Stimulated activated CD8-positive, alpha-beta memory T cell treated with anti-CD3 and anti-CD28 coated beads, Interleukin-4, amount 100 ng/mL, for 1 hour (primary cell): ENCODE measurements around the gene NR2F1-AS1.
"Not testable (repeated sequence)": the region's sequence is repeated elsewhere in the genome, so short reads cannot be mapped to it uniquely, and the experiment has no call there.

ENCODE experiments used
- DNase-seq, 2 donors: peaks; one replicate each; pipeline ENCODE4 v3.0.0-alpha.2; 2020; ENCODE audit warnings: low read depth in 2 of 2, low spot score in 1 of 2

The NR2F1-AS1 gene

GRCh38 chr5:93577854-93578812, 2.9 kb downstream of the NR2F1-AS1 start:
- no peak for DNase-seq

GRCh38 chr5:93576994-93577853, 3.8 kb downstream of the NR2F1-AS1 start:
- no peak for DNase-seq

- DNase-seq: no peak
Observed at GRCh38 chr5:93575461-93576414, 5.3 kb downstream of the NR2F1-AS1 start.

GRCh38 chr5:93574491-93575305, 6.3 kb downstream of the NR2F1-AS1 start:
- no peak for DNase-seq

- DNase-seq: no peak
Observed at GRCh38 chr5:93573354-93574351, 7.4 kb downstream of the NR2F1-AS1 start.

- no peak for DNase-seq
Observed at GRCh38 chr5:93572608-93573353, 8.2 kb downstream of the NR2F1-AS1 start.

GRCh38 chr5:93572101-93572607, 8.9 kb downstream of the NR2F1-AS1 start:
- DNase-seq: no peak

GRCh38 chr5:93571114-93571949, 9.7 kb downstream of the NR2F1-AS1 start:
- no peak for DNase-seq

GRCh38 chr5:93570294-93571113, 10.5 kb downstream of the NR2F1-AS1 start:
- no peak for DNase-seq

GRCh38 chr5:93569300-93570160, 11.5 kb downstream of the NR2F1-AS1 start:
- DNase-seq: no peak

GRCh38 chr5:93567424-93567823, 13.6 kb downstream of the NR2F1-AS1 start:
- no peak for DNase-seq

- no peak for DNase-seq
Observed at GRCh38 chr5:93566091-93566490, 14.9 kb downstream of the NR2F1-AS1 start.

- no peak for DNase-seq
Observed at GRCh38 chr5:93557021-93557604, 23.9 kb downstream of the NR2F1-AS1 start.

- DNase-seq: not testable (repeated sequence)
Observed at GRCh38 chr5:93549594-93549993, 31.4 kb downstream of the NR2F1-AS1 start.

- DNase-seq: no peak
Observed at GRCh38 chr5:93545872-93546271, 35.1 kb downstream of the NR2F1-AS1 start.
